Type B pancreatic cell (in vitro differentiated cells): ENCODE measurements around the gene INPP4A. TPM values are rescaled to one million over a fixed set of nuclear protein-coding genes. Genes with fewer than 3 reads are reported as not detected.

Experiments
- DNase-seq: peaks from one replicate; pipeline ENCODE4 v3.0.0; 2021; ENCODE audit warnings: mixed read lengths; ENCODE audit not compliant: unreplicated experiment; ENCODE audit errors: extremely low spot score
- H3K27ac Mint-ChIP-seq: 2 replicates; pipeline ENCODE4 v1.8.0; 2021; ENCODE audit warnings: mild to moderate bottlenecking, mixed read lengths
- H3K27me3 Mint-ChIP-seq: 2 replicates; pipeline ENCODE4 v1.8.0; 2021; ENCODE audit warnings: mixed read lengths
- H3K36me3 Mint-ChIP-seq: 2 replicates; pipeline ENCODE4 v1.8.0; 2021; ENCODE audit warnings: mixed read lengths
- H3K4me1 Mint-ChIP-seq: one replicate; pipeline ENCODE4 v1.8.0; 2021; ENCODE audit warnings: mixed read lengths; ENCODE audit not compliant: unreplicated experiment
- H3K4me3 Mint-ChIP-seq: 2 replicates; pipeline ENCODE4 v1.8.0; 2021; ENCODE audit warnings: mild to moderate bottlenecking, mixed read lengths
- H3K9me3 Mint-ChIP-seq: 2 replicates; pipeline ENCODE4 v1.8.0; 2021; ENCODE audit warnings: mixed read lengths
- CTCF ChIP-seq: fragments of 200-600 bp; sonication (generic); conservative IDR thresholded peaks from 2 replicates; pipeline ENCODE4 v1.5.0; 2021; ENCODE audit warnings: antibody characterized with exemption, mild to moderate bottlenecking
- total RNA-seq: library from RNA; stranded (reverse); gene quantifications from 2 replicates; pipeline ENCODE4 v1.2.1, GENCODE V29; 2021; ENCODE audit warnings: low replicate concordance

The INPP4A gene
- total RNA-seq, 1 donor from 2014 or later: 37.6 TPM

GRCh38 chr2:98564541-98565132 lies 120.0 kb downstream of the INPP4A start:
- Mint-ChIP-seq H3K27ac (no peak overlapping the region), H3K36me3 (peaks cover 10% of the 10 kb centered on the region), H3K4me3 (no peak overlapping the region), H3K4me1 (no peaks in the 10 kb centered on the region), H3K27me3 (no peaks in the 10 kb centered on the region), H3K9me3 (no peaks in the 10 kb centered on the region)
- DNase-seq: no peak
- no peak for TF ChIP-seq CTCF

- no peaks in the 10 kb centered on the region for H3K9me3 Mint-ChIP-seq
- H3K36me3 Mint-ChIP-seq: peaks cover 10% of the 10 kb centered on the region
- no peaks in the 10 kb centered on the region for H3K4me1 Mint-ChIP-seq
- DNase-seq: no peak
- H3K27ac Mint-ChIP-seq: no peak overlapping the region
- no peak for TF ChIP-seq CTCF
- H3K4me3 Mint-ChIP-seq: no peak overlapping the region
- H3K27me3 Mint-ChIP-seq: no peaks in the 10 kb centered on the region
Observed at GRCh38 chr2:98565286-98565860, 120.7 kb downstream of the INPP4A start.

- Mint-ChIP-seq H3K27me3 (no peaks in the 10 kb centered on the region), H3K9me3 (no peaks in the 10 kb centered on the region), H3K27ac (no peak overlapping the region), H3K4me3 (no peak overlapping the region), H3K36me3 (peaks cover 10% of the 10 kb centered on the region), H3K4me1 (no peaks in the 10 kb centered on the region)
- no peak for DNase-seq
- TF ChIP-seq CTCF: no peak
Observed at GRCh38 chr2:98565941-98566340, 121.3 kb downstream of the INPP4A start.

GRCh38 chr2:98568161-98568956 lies 123.7 kb downstream of the INPP4A start:
- Mint-ChIP-seq H3K9me3 (no peaks in the 10 kb centered on the region), H3K36me3 (peaks cover 10% of the 10 kb centered on the region), H3K27ac (no peak overlapping the region), H3K4me3 (no peak overlapping the region), H3K4me1 (no peaks in the 10 kb centered on the region), H3K27me3 (no peaks in the 10 kb centered on the region)
- TF ChIP-seq CTCF: no peak
- no peak for DNase-seq

- no peak overlapping the region for H3K4me3 Mint-ChIP-seq
- peaks cover 10% of the 10 kb centered on the region for H3K36me3 Mint-ChIP-seq
- DNase-seq: no peak
Observed at GRCh38 chr2:98569197-98569793, 124.6 kb downstream of the INPP4A start.

More at GRCh38 chr2:98569197-98569793, 124.6 kb downstream of the INPP4A start:
- Mint-ChIP-seq H3K9me3 (no peaks in the 10 kb centered on the region), H3K4me1 (no peaks in the 10 kb centered on the region), H3K27ac (peak overlapping the region; percentile 8), H3K27me3 (no peaks in the 10 kb centered on the region)
- TF ChIP-seq CTCF: peak; percentile 84
